H1 (cell line): ENCODE results near the gene KIR3DL3. TPM values are rescaled to one million over a fixed set of nuclear protein-coding genes. Genes with fewer than 3 reads are reported as not detected.

Source experiments
- CTCF ChIA-PET: fragments of 300-600 bp; sonication (Branson Sonifier 250); formaldehyde crosslinking; loops from one replicate; lab custom pipeline; 2021; ENCODE audit not compliant: partially characterized antibody; lab: Charles Lee
- POLR2A ChIA-PET: fragments of 300-600 bp; sonication (Branson Sonifier 250); formaldehyde crosslinking; loops from one replicate; lab custom pipeline; 2021; ENCODE audit warnings: inconsistent platforms; ENCODE audit not compliant: partially characterized antibody; lab: Charles Lee
- DNase-seq, 2 experiments: peaks; one replicate each; pipeline versions ENCODE4 v3.0.0 to v3.0.0-alpha.2; 2010 to 2022; ENCODE audit warnings: low spot score in 2 of 2, low read depth in 1 of 2, mixed read lengths in 1 of 2
- FAIRE-seq: peaks from 2 replicates; lab custom pipeline; 2011; peaks lifted over from hg19 to GRCh38; lab: Jason Lieb, UNC
- H2AFZ ChIP-seq: 2 replicates; pipeline ENCODE4 v1.8.1; 2012; ENCODE audit warnings: low read length, inconsistent platforms
- H2AK5ac ChIP-seq: 2 replicates; pipeline ENCODE4 v1.6.1; 2013; ENCODE audit warnings: low read depth, low read length
- H2BK120ac ChIP-seq: replicated peaks from 2 replicates; pipeline ENCODE3; 2013; ENCODE audit warnings: low read depth, low read length, inconsistent platforms
- H2BK12ac ChIP-seq: 2 replicates; pipeline ENCODE4 v1.6.1; 2013; ENCODE audit warnings: low read depth, low read length
- H2BK15ac ChIP-seq: 2 replicates; pipeline ENCODE4 v1.6.1; 2013; ENCODE audit warnings: low read length
- H2BK20ac ChIP-seq: 2 replicates; pipeline ENCODE4 v1.6.1; 2013; ENCODE audit warnings: low read length
- H2BK5ac ChIP-seq: 2 replicates; pipeline ENCODE4 v1.6.1; 2013; ENCODE audit warnings: low read depth, low read length
- H3K14ac ChIP-seq: 2 replicates; pipeline ENCODE4 v1.6.1; 2013; ENCODE audit warnings: inconsistent platforms; ENCODE audit not compliant: insufficient read length
- H3K18ac ChIP-seq: 2 replicates; pipeline ENCODE4 v1.6.1; 2013; ENCODE audit warnings: low read length; ENCODE audit errors: extremely low read depth
- H3K23ac ChIP-seq: 2 replicates; pipeline ENCODE4 v1.6.1; 2013; ENCODE audit warnings: inconsistent platforms; ENCODE audit not compliant: insufficient read length
- H3K23me2 ChIP-seq: 2 replicates; pipeline ENCODE4 v1.6.1; 2013; ENCODE audit warnings: low read depth, low read length
- H3K27ac ChIP-seq: 2 replicates; pipeline ENCODE4 v1.6.1; 2011; ENCODE audit warnings: low read depth, low read length, inconsistent platforms
- H3K27me3 ChIP-seq, 4 experiments: replicated peaks in 1 of 4; 1 replicate in 1 of 4; 2 replicates in 3 of 4; pipeline versions ENCODE4 v1.6.1 to v1.8.1; 2011 to 2013; ENCODE audit warnings: low read length in 3 of 4, mild to moderate bottlenecking in 3 of 4, inconsistent platforms in 2 of 4, mixed read lengths in 2 of 4, moderate library complexity in 1 of 4; ENCODE audit not compliant: control insufficient read depth in 3 of 4, insufficient read depth in 3 of 4; ENCODE audit errors: extremely low read depth in 1 of 4
- H3K36me3 ChIP-seq, 4 experiments: 2 replicates each; pipeline versions ENCODE4 v1.6.1 to v1.8.1; 2011 to 2013; ENCODE audit warnings: mild to moderate bottlenecking in 4 of 4, low read length in 3 of 4, moderate library complexity in 2 of 4, control low read depth in 1 of 4, inconsistent platforms in 1 of 4; ENCODE audit not compliant: insufficient read depth in 4 of 4, control insufficient read depth in 2 of 4
- H3K4ac ChIP-seq: replicated peaks from 2 replicates; pipeline ENCODE3; 2013; ENCODE audit warnings: low read length, low read depth, mixed read lengths, inconsistent platforms; ENCODE audit not compliant: insufficient read length
- H3K4me1 ChIP-seq, 4 experiments: replicated peaks in 1 of 4; 1 replicate in 1 of 4; 2 replicates in 3 of 4; pipeline versions ENCODE4 v1.6.1 to v1.8.1; 2011 to 2013; ENCODE audit warnings: low read length in 3 of 4, inconsistent platforms in 2 of 4, mixed read lengths in 1 of 4; ENCODE audit not compliant: insufficient read depth in 4 of 4, control insufficient read depth in 3 of 4
- H3K4me2 ChIP-seq, 2 experiments: 2 replicates each; pipeline versions ENCODE4 v1.6.1 to v1.8.1; 2011 to 2013; ENCODE audit warnings: low read depth in 2 of 2, low read length in 2 of 2, control low read depth in 1 of 2, inconsistent platforms in 1 of 2, mild to moderate bottlenecking in 1 of 2; ENCODE audit not compliant: insufficient read depth in 1 of 2
- H3K4me3 ChIP-seq, 4 experiments: fragments of 200-600, 300-600 bp in 1 of 4; sonication (generic), shearing (Covaris generic), sonication (Bioruptor Twin) in 1 of 4; 2 replicates each; pipeline versions ENCODE4 v1.5.1 to v1.8.1; 2011 to 2016; ENCODE audit warnings: low read length in 4 of 4, low read depth in 3 of 4, control low read depth in 2 of 4, inconsistent platforms in 2 of 4, mild to moderate bottlenecking in 2 of 4, mixed read lengths in 1 of 4, moderate library complexity in 1 of 4; ENCODE audit not compliant: insufficient read depth in 2 of 4; ENCODE audit errors: extremely low read depth in 1 of 4
- H3K56ac ChIP-seq: replicated peaks from 2 replicates; pipeline ENCODE3; 2013; ENCODE audit warnings: low read depth, mild to moderate bottlenecking, mixed read lengths, low read length, inconsistent platforms; ENCODE audit not compliant: insufficient read length
- H3K79me1 ChIP-seq: 2 replicates; pipeline ENCODE4 v1.6.1; 2013; ENCODE audit warnings: low read depth, low read length, control low read depth
- H3K79me2 ChIP-seq, 2 experiments: 2 replicates each; pipeline versions ENCODE4 v1.6.1 to v1.8.1; 2012 to 2013; ENCODE audit warnings: low read length in 2 of 2, mild to moderate bottlenecking in 2 of 2, inconsistent platforms in 1 of 2; ENCODE audit not compliant: insufficient read depth in 2 of 2, control insufficient read depth in 1 of 2
- H3K9ac ChIP-seq, 4 experiments: replicated peaks in 1 of 4; 1 replicate in 1 of 4; 2 replicates in 3 of 4; pipeline versions ENCODE4 v1.6.1 to v1.8.1; 2011 to 2013; ENCODE audit warnings: low read depth in 3 of 4, low read length in 3 of 4, control low read depth in 2 of 4, mild to moderate bottlenecking in 2 of 4, moderate library complexity in 2 of 4, inconsistent platforms in 1 of 4; ENCODE audit errors: extremely low read depth in 1 of 4
- H3K9me3 ChIP-seq, 2 experiments: 2 replicates each; pipeline versions ENCODE4 v1.6.1 to v1.8.1; 2012 to 2013; ENCODE audit warnings: mild to moderate bottlenecking in 2 of 2, moderate library complexity in 2 of 2, control low read depth in 1 of 2, inconsistent platforms in 1 of 2, low read depth in 1 of 2, low read length in 1 of 2, mixed read lengths in 1 of 2; ENCODE audit not compliant: insufficient read depth in 2 of 2
- H4K20me1 ChIP-seq, 2 experiments: replicated peaks in 1 of 2; 2 replicates each; pipeline versions ENCODE3 to v1.8.1; 2011 to 2013; ENCODE audit warnings: inconsistent platforms in 2 of 2, low read length in 2 of 2, mild to moderate bottlenecking in 1 of 2; ENCODE audit not compliant: insufficient read depth in 2 of 2, control insufficient read depth in 1 of 2
- H4K5ac ChIP-seq: 2 replicates; pipeline ENCODE4 v1.6.1; 2013; ENCODE audit warnings: low read length, low read depth, mixed read lengths, inconsistent platforms; ENCODE audit not compliant: insufficient read length
- H4K8ac ChIP-seq: 2 replicates; pipeline ENCODE4 v1.8.0; 2013; ENCODE audit warnings: mild to moderate bottlenecking, moderate library complexity, low read length, inconsistent platforms; ENCODE audit not compliant: insufficient read depth; ENCODE audit errors: extremely low read depth
- H4K91ac ChIP-seq: replicated peaks from 2 replicates; pipeline ENCODE3; 2013; ENCODE audit warnings: low read length, mixed read lengths, inconsistent platforms; ENCODE audit not compliant: insufficient read length
- CHD2 ChIP-seq: IDR thresholded peaks from 2 replicates; pipeline ENCODE4 v1.6.1; 2012; ENCODE audit warnings: low read length, improper control_type of control experiment
- CTBP2 ChIP-seq: IDR thresholded peaks from 2 replicates; pipeline ENCODE4 v1.7.0; 2011; ENCODE audit warnings: borderline replicate concordance, mild to moderate bottlenecking, moderate library complexity, mixed read lengths, low read length; ENCODE audit not compliant: insufficient read depth, insufficient read length
- PHF8 ChIP-seq: fragments of 200-600 bp; sonication (generic); conservative IDR thresholded peaks from 2 replicates; pipeline ENCODE4 v1.7.1; 2012; ENCODE audit warnings: low read depth, mild to moderate bottlenecking, inconsistent platforms, low read length, moderate library complexity
- POU5F1 ChIP-seq: IDR thresholded peaks from 2 replicates; pipeline ENCODE4 v1.6.1; 2011; ENCODE audit warnings: low read depth, mild to moderate bottlenecking, low read length, moderate library complexity
- SIN3A ChIP-seq, 2 experiments: IDR thresholded peaks in 1 of 2; conservative IDR thresholded peaks in 1 of 2; 2 replicates each; pipeline ENCODE4 v1.6.1; 2011 to 2012; ENCODE audit warnings: low read length in 2 of 2, improper control_type of control experiment in 1 of 2, low read depth in 1 of 2, mild to moderate bottlenecking in 1 of 2
- SP4 ChIP-seq: IDR thresholded peaks from 2 replicates; pipeline ENCODE4 v1.6.1; 2012; ENCODE audit warnings: low read length, inconsistent platforms
- SRF ChIP-seq: IDR thresholded peaks from 2 replicates; pipeline ENCODE4 v1.6.1; 2011; ENCODE audit warnings: mild to moderate bottlenecking, low read depth, low read length, moderate library complexity
- SUZ12 ChIP-seq: fragments of 200-600 bp; sonication (generic); IDR thresholded peaks from 2 replicates; pipeline ENCODE4 v1.6.1; 2012; ENCODE audit warnings: mild to moderate bottlenecking, inconsistent platforms, low read length, moderate library complexity, mixed read lengths
- TAF7 ChIP-seq: optimal IDR thresholded peaks from 2 replicates; pipeline ENCODE3; 2011; ENCODE audit warnings: low read depth, mild to moderate bottlenecking, inconsistent platforms, low read length, moderate library complexity, borderline replicate concordance
- TCF12 ChIP-seq: IDR thresholded peaks from 2 replicates; pipeline ENCODE4 v1.6.1; 2011; ENCODE audit warnings: low read depth, mild to moderate bottlenecking, low read length
- ZNF274 ChIP-seq: IDR thresholded peaks from 2 replicates; pipeline ENCODE4 v1.7.0; 2012; ENCODE audit warnings: low read length, borderline replicate concordance; ENCODE audit errors: extremely low read depth
- WGBS, 2 experiments: shearing (Covaris generic) in 1 of 2; methylation state at CpG; one replicate each; pipeline versions ENCODE4 v1.1.6 to v1.1.7; 2013 to 2015; ENCODE audit warnings: low lambda C conversion rate in 2 of 2, mixed read lengths in 2 of 2, inconsistent platforms in 1 of 2, low coverage in 1 of 2, missing lambda C conversion rate in 1 of 2; ENCODE audit not compliant: insufficient replicate concordance in 2 of 2, insufficient coverage in 1 of 2, insufficient read length in 1 of 2; ENCODE audit errors: extremely low coverage in 1 of 2, missing lambda C conversion rate in 1 of 2; 5-methylcytosine and 5-hydroxymethylcytosine counted together
- polyA plus RNA-seq, 7 experiments: library from polyadenylated mRNA; depleted of rRNA in 3 of 7; stranded (reverse) in 5 of 7; unstranded in 2 of 7; fragments of >200 nt in 5 of 7; fragments of 200-250 nt in 2 of 7; gene quantifications; 1 replicate in 5 of 7; 2 replicates in 1 of 7; 4 replicates in 1 of 7; pipeline versions ENCODE4 v1.2.1 to v1.2.3, GENCODE V29; 2011 to 2013; ENCODE audit warnings: missing spikeins in 2 of 7, mixed read lengths in 2 of 7
- total RNA-seq: library from RNA; stranded (reverse); fragmentation: NEBNext Ultra II Directional; extraction: Animal tissue kit (Norgen Biotek cat#: 25700); gene quantifications from 2 replicates; pipeline ENCODE4 v1.2.1, GENCODE V29; 2021
- TF ChIP-seq, protein P1 (sequence below): IDR thresholded peaks from 2 replicates; pipeline ENCODE4 v1.6.1; 2011; ENCODE audit warnings: low read depth, mild to moderate bottlenecking, low read length; ENCODE audit not compliant: insufficient read depth

Gene KIR3DL3
- total and polyA plus RNA-seq, 2 of the 8 experiments (the other 6 are each of a cell fraction or from before 2014, with no cell fraction given) = not detected

- H2AK5ac ChIP-seq = no peak overlapping the region
- H2AFZ ChIP-seq = no peak overlapping the region
- POLR2A ChIA-PET = no interaction called here
- H2BK20ac ChIP-seq = no peak overlapping the region
- TF ChIP-seq CTBP2 = no peak
- TF ChIP-seq TAF7 = no peak
- no peak for TF ChIP-seq SP4
- no peak for TF ChIP-seq ZNF274
- TF ChIP-seq SRF = no peak
- TF ChIP-seq SUZ12 = no peak
- TF ChIP-seq CHD2 = no peak
- TF ChIP-seq, protein P1, sequence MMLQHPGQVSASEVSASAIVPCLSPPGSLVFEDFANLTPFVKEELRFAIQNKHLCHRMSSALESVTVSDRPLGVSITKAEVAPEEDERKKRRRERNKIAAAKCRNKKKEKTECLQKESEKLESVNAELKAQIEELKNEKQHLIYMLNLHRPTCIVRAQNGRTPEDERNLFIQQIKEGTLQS = no peak
- TF ChIP-seq TCF12 = no peak
- TF ChIP-seq POU5F1 = no peak
- TF ChIP-seq SIN3A (conservative IDR thresholded peaks at IDR 0.05 in 1 of 2, IDR thresholded peaks at IDR 0.05 in 1 of 2; ENCODE audit: low read depth in 1 of 2, low read length in 2 of 2) = no peak
- no peak for TF ChIP-seq PHF8
- no peak overlapping the region for H2BK12ac ChIP-seq
- H4K91ac ChIP-seq = no peak overlapping the region
- H3K4ac ChIP-seq = no peak overlapping the region
- H3K79me2 ChIP-seq = no peaks in the 10 kb centered on the region
- no peak overlapping the region for H3K56ac ChIP-seq
- H3K23me2 ChIP-seq = no peaks in the 10 kb centered on the region
- H3K23ac ChIP-seq = no peak overlapping the region
- no peaks in the 10 kb centered on the region for H3K27me3 ChIP-seq
- no peak overlapping the region for H2BK5ac ChIP-seq
- H3K9ac ChIP-seq = no peak overlapping the region
- FAIRE-seq = no peak
- H3K36me3 ChIP-seq = peaks cover 0 to 4% (median 0%) of the 10 kb centered on the region in 4 experiments; a peak in 1 of 8 replicates
- H3K4me2 ChIP-seq = no peak overlapping the region
- no peak overlapping the region for H4K5ac ChIP-seq
- H3K79me1 ChIP-seq = no peaks in the 10 kb centered on the region
- H3K4me3 ChIP-seq = no peak overlapping the region
- peaks cover 69 to 83% of the 10 kb centered on the region in 2 experiments for H3K9me3 ChIP-seq
- no peak overlapping the region for H2BK120ac ChIP-seq
- 66% methylated on average over 3 of the region's 3 CpGs; no CpG with 5 or more reads in 1 of the 2 experiments for WGBS, 2 experiments
- CTCF ChIA-PET = no interaction called here
- no peak overlapping the region for H3K18ac ChIP-seq
- no peaks in the 10 kb centered on the region for H4K20me1 ChIP-seq
- no peaks in the 10 kb centered on the region for H3K4me1 ChIP-seq
- H3K14ac ChIP-seq = no peak overlapping the region
- H3K27ac ChIP-seq = no peak overlapping the region
- DNase-seq = no peak
- H4K8ac ChIP-seq = no peak overlapping the region
- H2BK15ac ChIP-seq = no peak overlapping the region
Measured at GRCh38 chr19:54728167-54728566, 3.9 kb downstream of the KIR3DL3 start.
